ENCODE data around the gene NOP58. TPM values are rescaled to one million over a fixed set of nuclear protein-coding genes. Genes with fewer than 3 reads are reported as not detected.

The NOP58 gene
- total and polyA plus RNA-seq, 10 of the 15 experiments (the other 5 are each of a cell fraction or from before 2014, with no cell fraction given): 131 to 327 (median 217) TPM

GRCh38 chr2:202249521-202250253 lies 15.9 kb upstream of the NOP58 start:
- ChIA-PET SMC1A (ENCODE audit: uncharacterized antibody, unreplicated experiment) (no interaction called here), RAD21 (ENCODE audit: unreplicated experiment) (no interaction called here), CTCF (no interaction called here), POLR2A (no interaction called here)
- Histone ChIP-seq H3K9ac (ENCODE audit: control insufficient read depth, insufficient read depth, low read length) (no peak overlapping the region), H3K79me2 (ENCODE audit: control insufficient read depth, insufficient read depth, low read length) (no peaks in the 10 kb centered on the region), H3K27ac (ENCODE audit: control insufficient read depth, insufficient read depth) (no peak overlapping the region), H3K4me3 (no peak overlapping the region), H3K4me1 (ENCODE audit: control insufficient read depth, insufficient read depth, low read length) (no peaks in the 10 kb centered on the region), H2AFZ (ENCODE audit: control insufficient read depth, low read depth, low read length) (no peak overlapping the region; the same call in 1 of the 2 replicates), H3K9me3 (replicated peaks; ENCODE audit: control insufficient read depth, insufficient read depth, low read length) (peaks cover 1% of the 10 kb centered on the region; the same call in 1 of the 3 replicates), H4K20me1 (ENCODE audit: control insufficient read depth, insufficient read depth) (no peaks in the 10 kb centered on the region), H3K27me3 (replicated peaks in 1 of 2; ENCODE audit: control insufficient read depth in 2 of 2, insufficient read depth in 2 of 2, low read length in 1 of 2) (no peaks in the 10 kb centered on the region), H3K4me2 (ENCODE audit: control insufficient read depth, insufficient read depth) (no peak overlapping the region), H3K36me3 (ENCODE audit: control insufficient read depth in 2 of 2, insufficient read depth in 2 of 2, low read length in 1 of 2) (no peaks in the 10 kb centered on the region)
- intact Hi-C loops (cut with micrococcal nuclease; ENCODE audit: unreplicated experiment) (no loop called here), in situ Hi-C loops (cut with MboI) (no loop called here)
- FAIRE-seq (no peak), DNase-seq (ENCODE audit: low read depth, low spot score) (no peak), ATAC-seq (no peak)
- no TSS peak for BruUV-seq (replicated peaks)
- no peak for TF ChIP-seq TAF1 (IDR thresholded peaks at IDR 0.05; ENCODE audit: borderline replicate concordance, low read depth, low read length)
- no peak for TF ChIP-seq CBX5 (IDR thresholded peaks at IDR 0.05; ENCODE audit: low read depth)
- TF ChIP-seq KDM1A (IDR thresholded peaks at IDR 0.05; ENCODE audit: borderline replicate concordance): no peak
- no peak for TF ChIP-seq SKIL (IDR thresholded peaks at IDR 0.05; ENCODE audit: low read depth, poor library complexity, severe bottlenecking)
- TF ChIP-seq, protein P1, sequence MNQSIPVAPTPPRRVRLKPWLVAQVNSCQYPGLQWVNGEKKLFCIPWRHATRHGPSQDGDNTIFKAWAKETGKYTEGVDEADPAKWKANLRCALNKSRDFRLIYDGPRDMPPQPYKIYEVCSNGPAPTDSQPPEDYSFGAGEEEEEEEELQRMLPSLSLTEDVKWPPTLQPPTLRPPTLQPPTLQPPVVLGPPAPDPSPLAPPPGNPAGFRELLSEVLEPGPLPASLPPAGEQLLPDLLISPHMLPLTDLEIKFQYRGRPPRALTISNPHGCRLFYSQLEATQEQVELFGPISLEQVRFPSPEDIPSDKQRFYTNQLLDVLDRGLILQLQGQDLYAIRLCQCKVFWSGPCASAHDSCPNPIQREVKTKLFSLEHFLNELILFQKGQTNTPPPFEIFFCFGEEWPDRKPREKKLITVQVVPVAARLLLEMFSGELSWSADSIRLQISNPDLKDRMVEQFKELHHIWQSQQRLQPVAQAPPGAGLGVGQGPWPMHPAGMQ (IDR thresholded peaks at IDR 0.05; ENCODE audit: borderline replicate concordance): no peak
- WGBS (ENCODE audit: insufficient coverage, insufficient replicate concordance, low lambda C conversion rate, missing lambda C conversion rate): 63% methylated on average over 10 of the region's 10 CpGs

All from GM12878 (cell line).